WTC11 (cell line): ENCODE data around the gene SND1. TPM values are rescaled to one million over a fixed set of nuclear protein-coding genes. Genes with fewer than 3 reads are reported as not detected.
A peak's percentile ranks its signal among the peaks of the same experiment; 100 is the strongest.

Experiments used
- ATAC-seq: fragments of 200-7000 bp; cut with Tn5 transposase; 2 replicates; pipeline ENCODE4 v1.10.0; 2021; ENCODE audit warnings: mild to moderate bottlenecking, moderate library complexity
- CTCF ChIA-PET: fragments of 300-600 bp; sonication (Branson Sonifier 250); formaldehyde crosslinking; loops from one replicate; lab custom pipeline; 2021; ENCODE audit warnings: antibody characterized with exemption; lab: Charles Lee
- POLR2A ChIA-PET: fragments of 350-600 bp; sonication (Branson Sonifier 250); formaldehyde crosslinking; loops from one replicate; lab custom pipeline; 2021; ENCODE audit warnings: antibody characterized with exemption; lab: Charles Lee
- DNase-seq: peaks from one replicate; pipeline ENCODE4 v3.0.0; 2021; ENCODE audit warnings: low spot score
- H3K27ac Mint-ChIP-seq: 2 replicates; pipeline ENCODE4 v1.8.0; 2021; ENCODE audit warnings: mixed read lengths
- H3K27me3 Mint-ChIP-seq: 2 replicates; pipeline ENCODE4 v1.8.0; 2021; ENCODE audit warnings: low read depth, mild to moderate bottlenecking, moderate library complexity, mixed read lengths
- H3K36me3 Mint-ChIP-seq: 2 replicates; pipeline ENCODE4 v1.8.0; 2021; ENCODE audit warnings: mixed read lengths
- H3K4me1 Mint-ChIP-seq: 2 replicates; pipeline ENCODE4 v1.8.0; 2022; ENCODE audit warnings: mixed read lengths
- H3K4me3 Mint-ChIP-seq: 2 replicates; pipeline ENCODE4 v1.8.0; 2021; ENCODE audit warnings: mild to moderate bottlenecking, moderate library complexity, mixed read lengths
- H3K9me3 Mint-ChIP-seq: 2 replicates; pipeline ENCODE4 v1.8.0; 2021; ENCODE audit warnings: mixed read lengths
- AFF4 ChIP-seq: sonication (generic); formaldehyde crosslinking; IDR thresholded peaks from 2 replicates; pipeline ENCODE4 v1.8.1; 2023; ENCODE audit warnings: mild to moderate bottlenecking, missing genetic modification reagents, borderline replicate concordance
- ATF6 ChIP-seq: sonication (generic); formaldehyde crosslinking; IDR thresholded peaks from 2 replicates; pipeline ENCODE4 v1.8.1; 2023; ENCODE audit warnings: mild to moderate bottlenecking, missing genetic modification reagents
- CDX4 ChIP-seq: fragments of 250-450 bp; sonication (Bioruptor Pico); IDR thresholded peaks from 2 replicates; pipeline ENCODE4 v1.9.0; 2021; ENCODE audit warnings: moderate library complexity, mild to moderate bottlenecking, inconsistent platforms, borderline replicate concordance
- CREB1 ChIP-seq: sonication (generic); formaldehyde crosslinking; IDR thresholded peaks from 2 replicates; pipeline ENCODE4 v1.8.0; 2023; ENCODE audit warnings: mild to moderate bottlenecking, missing genetic modification reagents
- GABPB1 ChIP-seq: sonication (generic); formaldehyde crosslinking; IDR thresholded peaks from 2 replicates; pipeline ENCODE4 v1.8.1; 2023; ENCODE audit warnings: mild to moderate bottlenecking, missing genetic modification reagents
- GTF2I ChIP-seq: fragments of 250-450 bp; sonication (Bioruptor Pico); conservative IDR thresholded peaks from 2 replicates; pipeline ENCODE4 v1.4.0; 2021; ENCODE audit warnings: mild to moderate bottlenecking
- HMGA2 ChIP-seq: fragments of 250-450 bp; sonication (Bioruptor Pico); IDR thresholded peaks from 2 replicates; pipeline ENCODE4 v1.4.0; 2021; ENCODE audit warnings: mild to moderate bottlenecking, moderate library complexity
- HMGXB4 ChIP-seq: sonication (generic); formaldehyde crosslinking; IDR thresholded peaks from 2 replicates; pipeline ENCODE4 v1.8.1; 2023; ENCODE audit warnings: mild to moderate bottlenecking, moderate library complexity, missing genetic modification reagents
- JAZF1 ChIP-seq: fragments of 250-450 bp; sonication (Bioruptor Pico); IDR thresholded peaks from 2 replicates; pipeline ENCODE4 v1.9.0; 2021; ENCODE audit warnings: moderate library complexity, mild to moderate bottlenecking, inconsistent platforms
- JUN ChIP-seq: sonication (generic); formaldehyde crosslinking; IDR thresholded peaks from 2 replicates; pipeline ENCODE4 v1.8.0; 2023; ENCODE audit warnings: mild to moderate bottlenecking, missing genetic modification reagents
- NR1H2 ChIP-seq: sonication (generic); formaldehyde crosslinking; IDR thresholded peaks from 2 replicates; pipeline ENCODE4 v1.9.0; 2021; ENCODE audit warnings: mild to moderate bottlenecking, moderate library complexity, missing genetic modification reagents
- RORB ChIP-seq: fragments of 250-450 bp; sonication (Bioruptor Pico); IDR thresholded peaks from 2 replicates; pipeline ENCODE4 v1.9.0; 2021; ENCODE audit warnings: mild to moderate bottlenecking
- ZNF232 ChIP-seq: sonication (generic); formaldehyde crosslinking; IDR thresholded peaks from 2 replicates; pipeline ENCODE4 v1.8.0; 2022; ENCODE audit warnings: mild to moderate bottlenecking, missing genetic modification reagents
- ZNF671 ChIP-seq: fragments of 250-450 bp; sonication (Bioruptor Pico); IDR thresholded peaks from 2 replicates; pipeline ENCODE4 v1.8.0; 2021; ENCODE audit warnings: mild to moderate bottlenecking
- total RNA-seq: library from RNA; stranded (reverse); gene quantifications from 3 replicates; pipeline ENCODE4 v1.2.3, GENCODE V29; 2021
- TF ChIP-seq, protein P1 (sequence below): fragments of 200-600 bp; IDR thresholded peaks from 2 replicates; pipeline ENCODE4 v1.8.0; 2022; ENCODE audit warnings: antibody characterized with exemption
- TF ChIP-seq, protein P2 (sequence below): sonication (generic); formaldehyde crosslinking; IDR thresholded peaks from 2 replicates; pipeline ENCODE4 v1.8.0; 2022; ENCODE audit warnings: missing genetic modification reagents

Gene SND1
- total RNA-seq, 1 experiment from 2014 or later, result 261 TPM

GRCh38 chr7:128011131-128011661 lies 359.2 kb downstream of the SND1 start:
- no peak for ATAC-seq
- CTCF ChIA-PET, result interaction anchor here (0.7 to 3.1 kb wide), 2 partner anchors 8 to 116 kb away, joined by 5 to 13 read pairs; no protein-coding TSS in a partner anchor
- Mint-ChIP-seq H3K27ac (no peak overlapping the region), H3K4me1 (peaks cover 43% of the 10 kb centered on the region), H3K27me3 (no peaks in the 10 kb centered on the region), H3K4me3 (no peak overlapping the region), H3K36me3 (no peaks in the 10 kb centered on the region; the same call in 1 of the 2 replicates), H3K9me3 (no peaks in the 10 kb centered on the region)
- no peak for DNase-seq
- TF ChIP-seq NR1H2 (CRISPR knock-in tag) (no peak), ZNF232 (CRISPR knock-in tag) (no peak), HMGA2 (CRISPR knock-in tag) (no peak), GTF2I (CRISPR knock-in tag) (no peak), HMGXB4 (no peak), ATF6 (CRISPR knock-in tag) (no peak), JUN (CRISPR knock-in tag) (no peak), CDX4 (no peak), CREB1 (no peak)
- TF ChIP-seq, protein P1, sequence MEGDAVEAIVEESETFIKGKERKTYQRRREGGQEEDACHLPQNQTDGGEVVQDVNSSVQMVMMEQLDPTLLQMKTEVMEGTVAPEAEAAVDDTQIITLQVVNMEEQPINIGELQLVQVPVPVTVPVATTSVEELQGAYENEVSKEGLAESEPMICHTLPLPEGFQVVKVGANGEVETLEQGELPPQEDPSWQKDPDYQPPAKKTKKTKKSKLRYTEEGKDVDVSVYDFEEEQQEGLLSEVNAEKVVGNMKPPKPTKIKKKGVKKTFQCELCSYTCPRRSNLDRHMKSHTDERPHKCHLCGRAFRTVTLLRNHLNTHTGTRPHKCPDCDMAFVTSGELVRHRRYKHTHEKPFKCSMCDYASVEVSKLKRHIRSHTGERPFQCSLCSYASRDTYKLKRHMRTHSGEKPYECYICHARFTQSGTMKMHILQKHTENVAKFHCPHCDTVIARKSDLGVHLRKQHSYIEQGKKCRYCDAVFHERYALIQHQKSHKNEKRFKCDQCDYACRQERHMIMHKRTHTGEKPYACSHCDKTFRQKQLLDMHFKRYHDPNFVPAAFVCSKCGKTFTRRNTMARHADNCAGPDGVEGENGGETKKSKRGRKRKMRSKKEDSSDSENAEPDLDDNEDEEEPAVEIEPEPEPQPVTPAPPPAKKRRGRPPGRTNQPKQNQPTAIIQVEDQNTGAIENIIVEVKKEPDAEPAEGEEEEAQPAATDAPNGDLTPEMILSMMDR, result no peak
- TF ChIP-seq, protein P2, sequence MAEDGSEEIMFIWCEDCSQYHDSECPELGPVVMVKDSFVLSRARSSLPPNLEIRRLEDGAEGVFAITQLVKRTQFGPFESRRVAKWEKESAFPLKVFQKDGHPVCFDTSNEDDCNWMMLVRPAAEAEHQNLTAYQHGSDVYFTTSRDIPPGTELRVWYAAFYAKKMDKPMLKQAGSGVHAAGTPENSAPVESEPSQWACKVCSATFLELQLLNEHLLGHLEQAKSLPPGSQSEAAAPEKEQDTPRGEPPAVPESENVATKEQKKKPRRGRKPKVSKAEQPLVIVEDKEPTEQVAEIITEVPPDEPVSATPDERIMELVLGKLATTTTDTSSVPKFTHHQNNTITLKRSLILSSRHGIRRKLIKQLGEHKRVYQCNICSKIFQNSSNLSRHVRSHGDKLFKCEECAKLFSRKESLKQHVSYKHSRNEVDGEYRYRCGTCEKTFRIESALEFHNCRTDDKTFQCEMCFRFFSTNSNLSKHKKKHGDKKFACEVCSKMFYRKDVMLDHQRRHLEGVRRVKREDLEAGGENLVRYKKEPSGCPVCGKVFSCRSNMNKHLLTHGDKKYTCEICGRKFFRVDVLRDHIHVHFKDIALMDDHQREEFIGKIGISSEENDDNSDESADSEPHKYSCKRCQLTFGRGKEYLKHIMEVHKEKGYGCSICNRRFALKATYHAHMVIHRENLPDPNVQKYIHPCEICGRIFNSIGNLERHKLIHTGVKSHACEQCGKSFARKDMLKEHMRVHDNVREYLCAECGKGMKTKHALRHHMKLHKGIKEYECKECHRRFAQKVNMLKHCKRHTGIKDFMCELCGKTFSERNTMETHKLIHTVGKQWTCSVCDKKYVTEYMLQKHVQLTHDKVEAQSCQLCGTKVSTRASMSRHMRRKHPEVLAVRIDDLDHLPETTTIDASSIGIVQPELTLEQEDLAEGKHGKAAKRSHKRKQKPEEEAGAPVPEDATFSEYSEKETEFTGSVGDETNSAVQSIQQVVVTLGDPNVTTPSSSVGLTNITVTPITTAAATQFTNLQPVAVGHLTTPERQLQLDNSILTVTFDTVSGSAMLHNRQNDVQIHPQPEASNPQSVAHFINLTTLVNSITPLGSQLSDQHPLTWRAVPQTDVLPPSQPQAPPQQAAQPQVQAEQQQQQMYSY, result no peak
- POLR2A ChIA-PET, result no interaction called here

DNA sequence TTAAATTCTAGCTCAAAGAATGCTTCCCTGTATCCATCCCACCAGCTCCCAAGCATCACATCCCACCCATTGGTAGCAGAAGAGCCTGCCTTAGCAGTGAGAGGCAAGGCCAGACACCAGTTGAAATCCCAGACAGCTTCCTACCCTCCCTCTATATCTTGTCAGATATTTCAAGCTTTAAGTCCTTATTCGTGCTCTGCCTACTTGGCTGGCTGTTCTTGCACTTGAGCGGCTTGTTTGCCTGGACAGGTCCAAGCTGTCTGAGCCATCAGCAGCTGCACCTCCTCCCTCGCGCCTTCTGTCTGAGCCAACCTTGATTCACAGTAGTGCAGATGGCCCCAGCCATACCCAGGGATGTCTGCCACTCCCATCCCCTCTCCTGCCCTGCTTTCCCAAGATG lies 362.8 kb downstream of the SND1 start:
- TF ChIP-seq AFF4 (CRISPR knock-in tag), result no peak
- no peak for TF ChIP-seq GABPB1 (CRISPR knock-in tag)
- no peak for TF ChIP-seq RORB (CRISPR knock-in tag)
- TF ChIP-seq JAZF1 (CRISPR knock-in tag), result no peak
- TF ChIP-seq CDX4, result no peak
- no peak for TF ChIP-seq ZNF671
- no peak for DNase-seq
- H3K27me3 Mint-ChIP-seq, result no peaks in the 10 kb centered on the region
- no peak overlapping the region for H3K4me3 Mint-ChIP-seq
- H3K36me3 Mint-ChIP-seq, result no peaks in the 10 kb centered on the region; the same call in 1 of the 2 replicates
- ATAC-seq, result no peak
- CTCF ChIA-PET, result no interaction called here
- POLR2A ChIA-PET, result no interaction called here
- peak overlapping the region; percentile 73; the same call in 1 of the 2 replicates for H3K27ac Mint-ChIP-seq
- H3K4me1 Mint-ChIP-seq, result peaks cover 76% of the 10 kb centered on the region
- H3K9me3 Mint-ChIP-seq, result no peaks in the 10 kb centered on the region
